Measurements from ENCODE around the gene SEC63.

Gene SEC63

DNA sequence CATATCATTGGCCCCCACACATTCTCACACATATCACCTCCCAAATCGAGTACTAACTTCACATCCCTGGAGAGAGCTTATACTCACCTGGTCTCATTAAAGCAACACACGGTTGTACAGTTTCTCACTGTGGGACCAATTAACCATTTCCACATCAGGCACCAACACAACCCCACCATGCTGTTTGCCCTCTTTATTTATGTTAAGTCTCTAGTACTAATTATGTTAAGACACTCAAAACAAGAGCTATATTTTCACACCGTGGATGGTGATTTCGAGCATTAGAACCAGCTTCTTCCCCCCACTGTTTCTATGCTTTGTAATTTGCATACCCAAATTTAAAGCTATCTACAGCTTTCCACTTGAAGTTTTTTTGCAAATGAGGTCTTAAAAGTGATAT is 140.2 kb downstream of the SEC63 start:
- no peak for DNase-seq

All from T-helper 2 cell (primary cell).